Activated naive CD4-positive, alpha-beta T cell treated with anti-CD3 and anti-CD28 coated beads, Interleukin-2, amount 50 U/mL, for 24 hours (primary cell): ENCODE measurements around the gene PARN.

Experiments used
- H3K27ac Mint-ChIP-seq: one replicate; pipeline ENCODE4 v1.8.0; 2021; ENCODE audit warnings: mild to moderate bottlenecking, mixed read lengths
- H3K27me3 Mint-ChIP-seq: one replicate; pipeline ENCODE4 v1.8.0; 2021; ENCODE audit warnings: mixed read lengths
- H3K36me3 Mint-ChIP-seq: one replicate; pipeline ENCODE4 v1.8.0; 2021; ENCODE audit warnings: mixed read lengths
- H3K4me1 Mint-ChIP-seq: one replicate; pipeline ENCODE4 v1.8.0; 2021; ENCODE audit warnings: mixed read lengths
- H3K4me3 Mint-ChIP-seq: one replicate; pipeline ENCODE4 v1.8.0; 2021; ENCODE audit warnings: mild to moderate bottlenecking, mixed read lengths
- H3K9me3 Mint-ChIP-seq: one replicate; pipeline ENCODE4 v1.8.0; 2021; ENCODE audit warnings: mixed read lengths

The PARN gene

GRCh38 chr16:14394834-14395233 is 235.2 kb downstream of the PARN start:
- no peak overlapping the region for H3K4me3 Mint-ChIP-seq

DNA sequence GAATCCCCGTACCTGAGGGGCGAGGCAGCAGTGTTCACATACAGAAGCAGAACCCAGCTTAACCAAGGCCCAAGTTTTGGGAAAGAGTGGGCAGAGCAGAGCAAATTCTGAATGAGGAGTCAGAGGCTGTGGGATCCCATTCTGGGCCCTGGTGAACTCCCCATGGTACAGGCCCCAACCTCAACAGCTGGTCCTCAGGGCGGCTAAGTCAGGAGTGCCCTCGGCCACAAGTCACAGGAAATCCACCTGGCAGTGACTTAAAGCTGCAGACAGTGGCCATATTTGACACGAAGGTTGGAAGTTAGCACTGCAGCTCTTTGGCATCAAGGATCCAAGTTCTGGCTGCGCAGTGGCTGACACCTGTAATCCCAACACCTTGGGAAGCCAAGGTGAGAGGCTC is 237.1 kb downstream of the PARN start:
- peak overlapping the region; percentile 76 for H3K27ac Mint-ChIP-seq

More at GRCh38 chr16:14394834-14395233, 235.2 kb downstream of the PARN start:
- no peaks in the 10 kb centered on the region for H3K9me3 Mint-ChIP-seq
- no peaks in the 10 kb centered on the region for H3K4me1 Mint-ChIP-seq
- H3K27me3 Mint-ChIP-seq = no peaks in the 10 kb centered on the region
- no peak overlapping the region for H3K27ac Mint-ChIP-seq
- no peaks in the 10 kb centered on the region for H3K36me3 Mint-ChIP-seq

GRCh38 chr16:14389359-14389758 is 240.7 kb downstream of the PARN start:
- H3K9me3 Mint-ChIP-seq = no peaks in the 10 kb centered on the region
- no peak overlapping the region for H3K4me3 Mint-ChIP-seq
- H3K27me3 Mint-ChIP-seq = no peaks in the 10 kb centered on the region
- H3K4me1 Mint-ChIP-seq = no peaks in the 10 kb centered on the region
- no peaks in the 10 kb centered on the region for H3K36me3 Mint-ChIP-seq
- H3K27ac Mint-ChIP-seq = no peak overlapping the region

More for the DNA sequence above, 237.1 kb downstream of the PARN start:
- Mint-ChIP-seq H3K9me3 (no peaks in the 10 kb centered on the region), H3K27me3 (no peaks in the 10 kb centered on the region), H3K4me1 (no peaks in the 10 kb centered on the region), H3K4me3 (no peak overlapping the region), H3K36me3 (no peaks in the 10 kb centered on the region)

GRCh38 chr16:14388243-14388642 is 241.8 kb downstream of the PARN start:
- Mint-ChIP-seq H3K4me3 (no peak overlapping the region), H3K27me3 (no peaks in the 10 kb centered on the region), H3K4me1 (no peaks in the 10 kb centered on the region), H3K27ac (no peak overlapping the region), H3K9me3 (no peaks in the 10 kb centered on the region), H3K36me3 (no peaks in the 10 kb centered on the region)

DNA sequence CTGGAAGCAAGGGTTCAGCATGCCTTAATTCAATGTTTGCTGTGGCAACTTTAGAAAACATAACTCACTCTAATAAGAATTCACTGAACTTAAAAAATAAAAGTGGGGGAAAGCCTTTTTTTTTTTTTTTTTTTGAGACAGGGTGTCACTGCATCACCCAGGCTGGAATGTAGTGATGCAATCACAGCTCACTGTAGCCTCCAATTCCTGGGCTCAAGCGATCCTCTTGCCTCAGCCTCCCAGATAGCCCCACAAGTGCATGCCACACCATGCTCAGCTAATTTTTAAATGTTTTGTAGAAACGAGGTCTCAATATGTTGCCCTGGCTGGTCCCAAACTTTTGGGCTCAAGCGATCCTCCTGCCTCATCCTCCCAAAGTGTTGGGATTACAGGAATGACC is 243.9 kb downstream of the PARN start:
- no peaks in the 10 kb centered on the region for H3K4me1 Mint-ChIP-seq
- H3K9me3 Mint-ChIP-seq = no peaks in the 10 kb centered on the region
- no peak overlapping the region for H3K27ac Mint-ChIP-seq
- H3K36me3 Mint-ChIP-seq = no peaks in the 10 kb centered on the region
- no peaks in the 10 kb centered on the region for H3K27me3 Mint-ChIP-seq
- no peak overlapping the region for H3K4me3 Mint-ChIP-seq
